GM10248 (cell line): ENCODE data around the gene DNAH3.
"Not testable (repeated sequence)": the region's sequence is repeated elsewhere in the genome, so short reads cannot be mapped to it uniquely, and the experiment has no call there.

Experiments used
- CTCF ChIA-PET: fragments of 300-600 bp; sonication (Branson Sonifier 250); formaldehyde crosslinking; extraction: SDS; loops from one replicate; lab custom pipeline; 2021; ENCODE audit warnings: antibody characterized with exemption; lab: Yijun Ruan, JAX
- POLR2A ChIA-PET: fragments of 350-650 bp; sonication (Branson Sonifier 250); formaldehyde crosslinking; extraction: SDS; loops from one replicate; lab custom pipeline; 2020; ENCODE audit warnings: antibody characterized with exemption; lab: Yijun Ruan, JAX
- DNase-seq: peaks from one replicate; pipeline ENCODE4 v3.0.0; 2012; ENCODE audit errors: extremely low spot score
- TF ChIP-seq, protein P1 (sequence below): IDR thresholded peaks from 2 replicates; pipeline ENCODE4 v1.5.1; 2012; ENCODE audit warnings: mild to moderate bottlenecking, low read depth; ENCODE audit errors: extremely low read depth, missing control alignments, control extremely low read depth

Gene DNAH3

DNA sequence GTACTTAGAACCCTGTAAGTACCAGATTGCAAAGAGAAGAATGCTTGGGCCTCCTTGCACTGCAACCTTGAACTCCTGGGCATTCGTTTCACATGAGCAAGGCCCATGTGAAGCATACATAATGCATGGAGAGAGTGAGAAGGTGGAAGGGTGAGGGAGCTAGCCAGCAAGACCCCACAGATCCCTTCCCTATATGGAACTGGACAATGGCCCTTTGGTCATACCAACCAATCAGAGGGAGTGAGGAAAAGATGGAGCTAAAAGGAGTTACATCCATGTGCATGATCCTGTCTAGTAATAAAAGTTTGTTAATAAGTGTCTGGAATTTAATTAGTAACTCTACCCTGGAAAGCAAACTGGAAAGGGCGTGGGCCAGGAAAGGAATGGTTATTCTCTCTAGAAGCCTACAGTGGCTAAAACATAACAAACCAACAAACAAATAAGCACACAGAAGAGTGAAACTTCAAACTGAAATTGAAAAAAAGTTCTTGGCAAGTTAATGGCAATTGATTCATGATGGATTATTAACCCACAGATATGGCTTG is 29.6 kb downstream of the DNAH3 start:
- POLR2A ChIA-PET = no interaction called here

DNA sequence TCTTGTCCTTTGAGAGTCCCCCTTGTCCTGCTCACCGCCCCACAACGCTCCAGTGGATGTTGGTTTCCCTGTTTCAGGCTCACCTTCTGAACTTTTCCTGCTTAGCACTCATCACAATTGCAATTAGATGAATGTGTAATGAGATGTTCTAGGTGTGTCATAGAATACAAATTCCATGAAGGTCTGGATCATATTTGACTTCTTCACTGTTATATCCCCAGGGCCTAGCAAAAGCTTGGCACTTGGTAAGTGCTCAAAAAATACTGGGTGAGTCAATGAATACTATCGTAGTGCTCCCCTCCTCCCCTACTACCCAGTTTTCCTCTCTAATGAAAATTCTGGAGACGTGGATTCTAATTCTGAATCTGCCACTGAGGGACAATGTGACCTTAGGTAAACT is 33.1 kb downstream of the DNAH3 start:
- DNase-seq = no peak
- ChIA-PET CTCF (no interaction called here), POLR2A (no interaction called here)
- TF ChIP-seq, protein P1, sequence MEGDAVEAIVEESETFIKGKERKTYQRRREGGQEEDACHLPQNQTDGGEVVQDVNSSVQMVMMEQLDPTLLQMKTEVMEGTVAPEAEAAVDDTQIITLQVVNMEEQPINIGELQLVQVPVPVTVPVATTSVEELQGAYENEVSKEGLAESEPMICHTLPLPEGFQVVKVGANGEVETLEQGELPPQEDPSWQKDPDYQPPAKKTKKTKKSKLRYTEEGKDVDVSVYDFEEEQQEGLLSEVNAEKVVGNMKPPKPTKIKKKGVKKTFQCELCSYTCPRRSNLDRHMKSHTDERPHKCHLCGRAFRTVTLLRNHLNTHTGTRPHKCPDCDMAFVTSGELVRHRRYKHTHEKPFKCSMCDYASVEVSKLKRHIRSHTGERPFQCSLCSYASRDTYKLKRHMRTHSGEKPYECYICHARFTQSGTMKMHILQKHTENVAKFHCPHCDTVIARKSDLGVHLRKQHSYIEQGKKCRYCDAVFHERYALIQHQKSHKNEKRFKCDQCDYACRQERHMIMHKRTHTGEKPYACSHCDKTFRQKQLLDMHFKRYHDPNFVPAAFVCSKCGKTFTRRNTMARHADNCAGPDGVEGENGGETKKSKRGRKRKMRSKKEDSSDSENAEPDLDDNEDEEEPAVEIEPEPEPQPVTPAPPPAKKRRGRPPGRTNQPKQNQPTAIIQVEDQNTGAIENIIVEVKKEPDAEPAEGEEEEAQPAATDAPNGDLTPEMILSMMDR = no peak

More for the DNA sequence above, 29.6 kb downstream of the DNAH3 start:
- TF ChIP-seq, protein P1 = no peak
- DNase-seq = no peak
- CTCF ChIA-PET = interaction anchor here (1.4 kb wide), 1 partner anchor 10 kb away, joined by 4 read pairs; no protein-coding TSS in a partner anchor

DNA sequence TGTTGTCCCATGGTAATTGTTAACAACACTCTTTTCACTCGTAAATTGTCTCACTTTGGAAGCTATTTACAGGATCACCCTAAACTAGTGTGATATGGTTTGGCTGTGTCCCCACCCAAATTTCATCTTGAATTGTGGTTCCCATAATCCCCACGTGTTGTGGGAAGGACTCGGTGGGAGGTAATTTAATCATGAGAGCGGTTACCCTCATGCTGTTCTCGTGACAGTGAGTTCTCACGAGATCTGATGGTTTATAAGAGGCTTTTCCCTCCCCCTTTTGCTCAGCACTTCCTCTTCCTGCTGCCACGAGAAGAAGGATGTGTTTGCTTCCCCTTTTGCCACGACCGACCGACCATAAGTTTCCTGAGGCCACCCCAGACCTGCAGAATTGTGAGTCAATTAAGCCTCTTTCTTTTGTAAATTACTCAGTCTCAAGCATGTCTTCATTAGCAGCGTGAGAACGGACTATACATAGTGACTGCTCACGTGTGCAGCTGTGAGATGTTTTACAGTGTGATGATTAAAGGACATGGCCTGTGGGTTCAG is 34.4 kb downstream of the DNAH3 start:
- CTCF ChIA-PET = no interaction called here
- TF ChIP-seq, protein P1 = no peak
- POLR2A ChIA-PET = no interaction called here
- no peak for DNase-seq

DNA sequence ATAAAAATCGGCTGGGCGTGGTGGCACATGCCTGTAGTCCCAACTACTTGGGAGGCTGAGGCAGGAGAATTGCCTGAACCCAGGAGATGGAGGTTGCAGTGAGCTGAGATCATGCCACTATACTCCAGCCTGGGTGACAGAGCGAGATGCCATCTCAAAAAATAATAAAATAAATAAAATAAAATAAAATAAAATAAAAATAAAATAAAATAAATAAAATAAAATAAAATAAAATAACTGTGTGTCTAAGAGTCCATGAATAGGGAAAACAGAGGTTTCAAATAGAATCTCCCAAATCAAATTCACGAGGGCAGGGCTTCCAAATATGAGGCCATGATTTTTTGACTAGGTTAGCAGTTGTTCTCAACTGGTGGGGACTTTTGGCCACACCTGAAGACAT is 35.1 kb downstream of the DNAH3 start:
- POLR2A ChIA-PET, DNase-seq, CTCF ChIA-PET: not testable (repeated sequence)

DNA sequence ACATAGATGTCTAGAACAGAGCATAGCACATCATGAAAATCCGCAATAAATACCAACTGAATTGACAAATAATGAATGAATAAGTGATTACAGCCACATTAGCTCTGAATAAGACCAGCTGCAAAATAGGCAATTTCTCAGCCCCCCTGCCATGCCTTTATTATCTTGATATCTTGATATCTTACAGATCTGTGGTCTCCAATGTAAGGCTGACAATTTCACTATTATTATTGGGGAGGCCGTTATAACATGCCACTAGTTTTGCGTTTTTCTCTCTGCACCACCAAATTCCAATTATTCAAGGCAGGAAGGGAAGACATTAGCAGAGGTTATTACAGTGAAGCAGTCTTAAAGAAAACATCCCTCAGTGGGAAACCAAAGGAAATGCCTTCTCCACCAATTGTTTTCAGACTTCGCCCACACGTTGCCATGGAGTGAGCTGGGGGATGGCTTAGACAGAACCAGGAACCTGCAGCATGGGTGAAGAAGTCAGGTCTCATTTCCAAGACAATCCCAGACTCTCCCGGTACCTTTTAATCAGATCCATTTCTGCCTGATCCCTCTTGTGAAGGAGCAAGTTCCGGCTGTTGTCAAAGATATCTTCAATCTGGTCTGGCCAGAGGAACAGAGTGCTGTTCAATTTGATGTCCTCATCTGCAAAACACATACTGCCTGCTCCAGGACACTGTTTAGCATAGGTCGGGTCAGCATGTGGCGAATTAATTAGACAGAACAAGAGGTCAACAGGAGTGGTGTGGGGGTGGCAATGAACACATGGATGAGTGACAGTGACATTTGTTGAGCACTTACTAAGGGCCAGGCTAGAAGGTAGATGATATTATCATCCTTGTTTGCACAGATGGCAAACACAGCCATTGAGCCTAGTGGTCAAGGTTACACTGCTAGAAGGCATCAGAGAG is 46.4 kb downstream of the DNAH3 start:
- TF ChIP-seq, protein P1 = no peak
- ChIA-PET CTCF (no interaction called here), POLR2A (no interaction called here)
- DNase-seq = no peak

DNA sequence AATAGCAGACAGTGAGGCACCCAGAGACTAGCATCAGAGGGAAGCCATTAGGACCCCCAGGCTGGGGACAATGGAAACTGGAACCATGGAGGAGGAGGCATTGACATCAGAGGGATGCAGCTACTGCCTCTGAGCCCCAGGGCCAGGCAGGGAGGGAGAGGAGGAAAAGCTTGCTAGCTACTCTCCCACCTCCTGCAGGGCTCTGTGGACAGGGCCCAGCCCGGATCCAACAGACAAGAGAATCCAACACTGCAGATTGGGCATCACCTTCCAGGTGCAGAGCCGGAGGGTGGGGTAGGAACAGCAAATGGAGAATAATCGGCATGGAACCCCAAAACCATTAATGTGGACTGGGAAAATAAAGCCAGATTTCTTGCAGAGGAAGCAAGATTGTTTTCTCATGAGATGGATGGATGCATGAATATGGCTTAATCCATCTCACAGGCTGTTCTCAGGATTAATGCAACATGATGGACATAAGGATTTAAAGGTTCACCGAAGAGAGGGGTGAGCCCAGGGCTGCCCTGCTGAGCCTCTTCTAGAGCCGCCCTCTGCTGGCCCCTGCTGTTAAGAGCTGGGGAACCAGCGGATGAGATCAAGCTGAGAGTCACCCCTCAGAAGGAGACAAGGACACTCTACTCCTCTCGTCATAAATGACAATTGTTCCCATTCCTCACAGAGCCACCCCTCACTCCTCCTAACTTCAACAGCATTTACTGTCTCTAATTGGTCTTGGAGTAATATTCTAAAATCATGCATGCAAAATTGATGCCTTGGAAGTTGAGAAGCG is 48.8 kb downstream of the DNAH3 start:
- TF ChIP-seq, protein P1 = peak; percentile 40
- POLR2A ChIA-PET = no interaction called here
- CTCF ChIA-PET = interaction anchor here (1.4 to 2.8 kb wide), 3 partner anchors 8 to 253 kb away, joined by 4 to 11 read pairs (median 5); no protein-coding TSS in a partner anchor
- DNase-seq = no peak
